ENCODE results near the gene SERINC2. TPM values are rescaled to one million over a fixed set of nuclear protein-coding genes. Genes with fewer than 3 reads are reported as not detected.
A peak's percentile ranks its signal among the peaks of the same experiment; 100 is the strongest.

The SERINC2 gene
- total and polyA plus RNA-seq, 10 of the 15 experiments (the other 5 are each of a cell fraction or from before 2014, with no cell fraction given): 0.02 to 9.4 (median 0.50) TPM

DNA sequence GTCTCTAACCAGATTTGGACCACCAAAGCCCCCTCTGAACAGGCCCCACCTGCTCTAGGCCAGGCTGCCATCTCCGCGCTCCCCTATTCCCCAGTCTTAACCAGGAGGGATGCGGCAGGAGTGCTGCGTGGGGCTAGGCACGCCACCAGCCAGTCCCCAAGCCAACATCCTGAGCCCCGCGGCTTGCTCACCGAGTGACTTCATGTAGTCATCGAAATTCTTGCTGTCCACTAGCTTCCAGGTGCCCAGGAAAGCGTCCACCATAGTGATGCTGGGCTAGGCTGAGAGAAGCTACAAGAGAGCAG is 40.3 kb upstream of the SERINC2 start:
- SMC1A ChIA-PET (ENCODE audit: uncharacterized antibody, unreplicated experiment): interaction anchor here (1.0 to 2.4 kb wide), 3 partner anchors 22 to 192 kb away, joined by 3 to 7 read pairs (median 3); partner anchors contain the start of genes SNRNP40 and ZCCHC17
- peak overlapping the region; percentile 52; the same call in 1 of the 2 replicates for H3K4me3 ChIP-seq
- in situ Hi-C loops (cut with MboI): no loop called here

More for the DNA sequence above, 40.3 kb upstream of the SERINC2 start:
- intact Hi-C loops (cut with micrococcal nuclease; ENCODE audit: unreplicated experiment): no loop called here
- H2AFZ ChIP-seq (ENCODE audit: control insufficient read depth, low read depth, low read length): no peak overlapping the region
- 62% methylated on average over 10 of the region's 10 CpGs for WGBS (ENCODE audit: insufficient coverage, insufficient replicate concordance, low lambda C conversion rate, missing lambda C conversion rate)
- no peaks in the 10 kb centered on the region for H3K9me3 ChIP-seq (replicated peaks; ENCODE audit: control insufficient read depth, insufficient read depth, low read length)
- H3K27ac ChIP-seq (ENCODE audit: control insufficient read depth, insufficient read depth): no peak overlapping the region
- ATAC-seq: no peak
- no peak for FAIRE-seq
- no peaks in the 10 kb centered on the region for H4K20me1 ChIP-seq (ENCODE audit: control insufficient read depth, insufficient read depth)
- H3K4me1 ChIP-seq (ENCODE audit: control insufficient read depth, insufficient read depth, low read length): no peaks in the 10 kb centered on the region
- BruUV-seq (replicated peaks): no TSS peak
- H3K79me2 ChIP-seq (ENCODE audit: control insufficient read depth, insufficient read depth, low read length): no peaks in the 10 kb centered on the region
- no peaks in the 10 kb centered on the region for H3K27me3 ChIP-seq (replicated peaks in 1 of 2; ENCODE audit: control insufficient read depth in 2 of 2, insufficient read depth in 2 of 2, low read length in 1 of 2)
- H3K9ac ChIP-seq (ENCODE audit: control insufficient read depth, insufficient read depth, low read length): no peak overlapping the region
- no peaks in the 10 kb centered on the region; a peak in 1 of 4 replicates for H3K36me3 ChIP-seq (ENCODE audit: control insufficient read depth in 2 of 2, insufficient read depth in 2 of 2, low read length in 1 of 2)
- DNase-seq (ENCODE audit: low read depth, low spot score): no peak
- RAD21 ChIA-PET (ENCODE audit: unreplicated experiment): interaction anchor here (1.0 to 2.3 kb wide), 6 partner anchors 11 to 177 kb away, joined by 3 to 15 read pairs (median 6); no protein-coding TSS in a partner anchor
- POLR2A ChIA-PET: interaction anchor here (1.3 to 1.4 kb wide), 2 partner anchors 22 to 46 kb away, joined by 4 read pairs; no protein-coding TSS in a partner anchor
- peak overlapping the region; percentile 68; the same call in 1 of the 2 replicates for H3K4me2 ChIP-seq (ENCODE audit: control insufficient read depth, insufficient read depth)
- CTCF ChIA-PET: interaction anchor here (0.9 to 5.5 kb wide), 6 partner anchors 23 to 246 kb away, joined by 3 to 42 read pairs (median 5); no protein-coding TSS in a partner anchor
- TF ChIP-seq KDM1A (IDR thresholded peaks at IDR 0.05; ENCODE audit: borderline replicate concordance) (no peak), SREBF2 (IDR thresholded peaks at IDR 0.05; ENCODE audit: low read length) (no peak), ESRRA (IDR thresholded peaks at IDR 0.05; ENCODE audit: low read length) (no peak), JUNB (IDR thresholded peaks at IDR 0.05) (no peak), E2F4 (IDR thresholded peaks at IDR 0.05; ENCODE audit: low read depth, low read length) (no peak), SUZ12 (IDR thresholded peaks at IDR 0.05; ENCODE audit: unreplicated experiment) (no peak), KLF5 (IDR thresholded peaks at IDR 0.05; ENCODE audit: partially characterized antibody) (no peak), FOXM1 (IDR thresholded peaks at IDR 0.05; ENCODE audit: low read depth, low read length) (no peak), FOXK2 (IDR thresholded peaks at IDR 0.05) (no peak), TBL1XR1 (IDR thresholded peaks at IDR 0.05; ENCODE audit: low read depth, low read length) (no peak), CBX5 (IDR thresholded peaks at IDR 0.05; ENCODE audit: low read depth) (no peak), STAT3 (IDR thresholded peaks at IDR 0.05; ENCODE audit: low read depth, low read length) (no peak), BCL3 (IDR thresholded peaks at IDR 0.05; ENCODE audit: borderline replicate concordance, insufficient read depth, low read depth, low read length, poor library complexity, severe bottlenecking) (no peak), RUNX3 (IDR thresholded peaks at IDR 0.05; ENCODE audit: low read length) (no peak), HSF1 (IDR thresholded peaks at IDR 0.05; ENCODE audit: low read depth, low read length) (no peak)
- TF ChIP-seq, protein P1, sequence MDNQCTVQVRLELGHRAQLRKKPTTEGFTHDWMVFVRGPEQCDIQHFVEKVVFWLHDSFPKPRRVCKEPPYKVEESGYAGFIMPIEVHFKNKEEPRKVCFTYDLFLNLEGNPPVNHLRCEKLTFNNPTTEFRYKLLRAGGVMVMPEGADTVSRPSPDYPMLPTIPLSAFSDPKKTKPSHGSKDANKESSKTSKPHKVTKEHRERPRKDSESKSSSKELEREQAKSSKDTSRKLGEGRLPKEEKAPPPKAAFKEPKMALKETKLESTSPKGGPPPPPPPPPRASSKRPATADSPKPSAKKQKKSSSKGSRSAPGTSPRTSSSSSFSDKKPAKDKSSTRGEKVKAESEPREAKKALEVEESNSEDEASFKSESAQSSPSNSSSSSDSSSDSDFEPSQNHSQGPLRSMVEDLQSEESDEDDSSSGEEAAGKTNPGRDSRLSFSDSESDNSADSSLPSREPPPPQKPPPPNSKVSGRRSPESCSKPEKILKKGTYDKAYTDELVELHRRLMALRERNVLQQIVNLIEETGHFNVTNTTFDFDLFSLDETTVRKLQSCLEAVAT (IDR thresholded peaks at IDR 0.05): no peak
- TF ChIP-seq, protein P2, sequence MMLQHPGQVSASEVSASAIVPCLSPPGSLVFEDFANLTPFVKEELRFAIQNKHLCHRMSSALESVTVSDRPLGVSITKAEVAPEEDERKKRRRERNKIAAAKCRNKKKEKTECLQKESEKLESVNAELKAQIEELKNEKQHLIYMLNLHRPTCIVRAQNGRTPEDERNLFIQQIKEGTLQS (IDR thresholded peaks at IDR 0.05; ENCODE audit: borderline replicate concordance, extremely low read depth, low read depth, low read length): no peak
